HL-60/S4 (cell line): ENCODE data around the gene ZNRF4.
"Not testable (repeated sequence)": the region's sequence is repeated elsewhere in the genome, so short reads cannot be mapped to it uniquely, and the experiment has no call there.

Source experiments
- in situ Hi-C: fragments of 300-500 bp; cut with MboI; formaldehyde crosslinking; loops from 2 replicates; pipeline ENCODE4 v1.14.3; 2022; ENCODE audit warnings: low sequenced_read_pairs

ZNRF4 gene

GRCh38 chr19:5472286-5472685, 17.1 kb downstream of the ZNRF4 start:
- in situ Hi-C loops: no loop called here

- in situ Hi-C loops: no loop called here
These were observed 18.4 kb downstream of the ZNRF4 start for GRCh38 chr19:5473646-5474045.

GRCh38 chr19:5477451-5478215, 22.4 kb downstream of the ZNRF4 start:
- in situ Hi-C loops: no loop called here

- in situ Hi-C loops: no loop called here
These were observed 23.2 kb downstream of the ZNRF4 start for GRCh38 chr19:5478241-5478924.

GRCh38 chr19:5478925-5479588, 23.8 kb downstream of the ZNRF4 start:
- in situ Hi-C loops: no loop called here

- in situ Hi-C loops: no loop called here
These were observed 24.7 kb downstream of the ZNRF4 start for GRCh38 chr19:5479958-5480357.

GRCh38 chr19:5480427-5480836, 25.2 kb downstream of the ZNRF4 start:
- in situ Hi-C loops: no loop called here

GRCh38 chr19:5481957-5482356, 26.7 kb downstream of the ZNRF4 start:
- in situ Hi-C loops: no loop called here

- in situ Hi-C loops: no loop called here
These were observed 29.4 kb downstream of the ZNRF4 start for GRCh38 chr19:5484398-5485285.

GRCh38 chr19:5485286-5485636, 30.0 kb downstream of the ZNRF4 start:
- in situ Hi-C loops: no loop called here

- in situ Hi-C loops: not testable (repeated sequence)
These were observed 30.4 kb downstream of the ZNRF4 start for GRCh38 chr19:5485658-5486057.

- in situ Hi-C loops: no loop called here
These were observed 32.0 kb downstream of the ZNRF4 start for GRCh38 chr19:5487222-5487621.

- in situ Hi-C loops: no loop called here
These were observed 34.3 kb downstream of the ZNRF4 start for GRCh38 chr19:5489551-5489950.

- in situ Hi-C loops: no loop called here
These were observed 36.3 kb downstream of the ZNRF4 start for GRCh38 chr19:5491565-5491964.

- in situ Hi-C loops: no loop called here
These were observed 37.0 kb downstream of the ZNRF4 start for GRCh38 chr19:5492281-5492634.

- in situ Hi-C loops: no loop called here
These were observed 37.6 kb downstream of the ZNRF4 start for GRCh38 chr19:5492635-5493409.

GRCh38 chr19:5494773-5495172, 39.6 kb downstream of the ZNRF4 start:
- in situ Hi-C loops: no loop called here

- in situ Hi-C loops: no loop called here
These were observed 40.6 kb downstream of the ZNRF4 start for GRCh38 chr19:5495792-5496191.

- in situ Hi-C loops: no loop called here
These were observed 42.1 kb downstream of the ZNRF4 start for GRCh38 chr19:5497297-5497696.

- in situ Hi-C loops: no loop called here
These were observed 43.8 kb downstream of the ZNRF4 start for GRCh38 chr19:5498830-5499550.
